NCI-H187 treated with DMSO at 0.1 percent for 48 hours (cell line): ENCODE data around the gene NKD1.

Source experiments
- DNase-seq: peaks from one replicate; lab custom pipeline; 2025; lab: John Stamatoyannopoulos, UW

NKD1 gene

DNA sequence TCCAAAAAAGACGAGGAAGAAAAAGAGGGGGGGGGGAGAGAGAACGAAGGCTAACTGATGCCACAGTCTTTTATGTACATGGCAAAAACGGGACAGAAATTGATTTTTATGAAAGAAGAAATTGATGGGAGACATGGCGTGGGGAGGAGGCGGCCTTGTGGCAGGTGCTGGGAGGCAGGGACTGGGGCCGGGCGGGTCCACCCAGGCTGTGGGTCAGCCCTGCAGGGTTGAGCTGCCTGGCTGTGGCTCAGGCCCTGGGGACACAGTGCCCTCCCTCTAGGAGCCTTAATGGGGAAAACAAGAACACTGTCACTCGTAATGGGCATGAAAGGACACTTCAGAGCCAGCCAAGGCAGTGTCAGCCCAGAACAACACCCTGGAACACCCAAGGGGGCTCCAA, 98.1 kb downstream of the NKD1 start:
- DNase-seq: no peak

DNA sequence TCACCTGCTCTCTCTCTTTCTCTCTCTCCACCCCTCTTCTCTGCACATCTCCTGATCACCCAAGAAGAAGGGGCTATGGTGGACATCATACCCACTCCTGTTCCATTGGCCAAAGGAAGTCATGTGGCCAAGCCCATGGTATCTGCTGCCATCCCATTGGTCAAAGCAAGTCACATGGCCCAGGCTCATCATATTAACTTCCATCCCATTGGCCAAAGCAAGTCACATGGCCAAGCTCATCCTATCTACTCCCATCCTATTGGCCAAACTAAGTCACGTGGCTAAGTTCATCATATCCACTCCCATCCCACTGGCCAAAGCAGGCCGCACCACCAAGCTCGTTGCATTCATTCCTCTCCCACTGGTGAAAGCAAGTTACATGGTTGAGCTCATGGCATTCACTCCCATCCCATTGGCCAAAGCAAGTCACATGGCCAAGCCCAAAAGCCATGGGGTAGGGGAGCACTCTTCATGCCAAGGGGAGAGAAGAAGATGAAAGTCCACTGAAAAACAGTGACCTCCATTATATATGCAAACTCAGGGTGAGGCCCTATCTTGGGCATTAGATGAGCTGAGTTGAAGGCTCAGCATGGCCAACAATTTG, 103.7 kb downstream of the NKD1 start:
- no peak for DNase-seq

DNA sequence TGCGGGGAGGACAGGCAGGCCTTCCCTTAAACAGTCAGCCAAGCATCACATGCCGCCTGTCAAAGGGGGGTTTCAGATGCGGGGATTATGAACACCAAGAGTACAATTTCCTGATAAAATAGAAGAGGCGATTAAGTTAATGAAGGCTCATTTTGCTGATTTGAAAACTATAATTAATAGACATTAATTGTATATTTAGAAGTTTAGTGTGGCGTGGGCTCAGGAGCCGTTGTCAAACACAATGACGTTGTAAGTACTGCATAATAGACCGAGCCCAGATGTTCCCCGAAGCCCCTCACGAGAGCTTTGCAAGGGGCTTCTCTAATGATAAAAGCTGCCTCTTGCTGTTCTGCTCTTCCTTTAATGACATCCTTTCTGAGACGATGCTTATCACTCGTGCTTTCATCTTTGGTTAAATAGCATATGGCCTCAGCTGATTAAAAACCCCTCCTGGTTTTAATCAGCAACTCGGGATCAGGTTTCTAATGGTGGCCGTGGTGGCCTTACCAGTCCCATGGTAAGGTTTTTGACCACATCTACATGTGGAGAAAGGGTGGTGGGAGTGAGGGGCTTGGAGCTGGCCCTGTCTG, 104.7 kb downstream of the NKD1 start:
- DNase-seq: no peak

DNA sequence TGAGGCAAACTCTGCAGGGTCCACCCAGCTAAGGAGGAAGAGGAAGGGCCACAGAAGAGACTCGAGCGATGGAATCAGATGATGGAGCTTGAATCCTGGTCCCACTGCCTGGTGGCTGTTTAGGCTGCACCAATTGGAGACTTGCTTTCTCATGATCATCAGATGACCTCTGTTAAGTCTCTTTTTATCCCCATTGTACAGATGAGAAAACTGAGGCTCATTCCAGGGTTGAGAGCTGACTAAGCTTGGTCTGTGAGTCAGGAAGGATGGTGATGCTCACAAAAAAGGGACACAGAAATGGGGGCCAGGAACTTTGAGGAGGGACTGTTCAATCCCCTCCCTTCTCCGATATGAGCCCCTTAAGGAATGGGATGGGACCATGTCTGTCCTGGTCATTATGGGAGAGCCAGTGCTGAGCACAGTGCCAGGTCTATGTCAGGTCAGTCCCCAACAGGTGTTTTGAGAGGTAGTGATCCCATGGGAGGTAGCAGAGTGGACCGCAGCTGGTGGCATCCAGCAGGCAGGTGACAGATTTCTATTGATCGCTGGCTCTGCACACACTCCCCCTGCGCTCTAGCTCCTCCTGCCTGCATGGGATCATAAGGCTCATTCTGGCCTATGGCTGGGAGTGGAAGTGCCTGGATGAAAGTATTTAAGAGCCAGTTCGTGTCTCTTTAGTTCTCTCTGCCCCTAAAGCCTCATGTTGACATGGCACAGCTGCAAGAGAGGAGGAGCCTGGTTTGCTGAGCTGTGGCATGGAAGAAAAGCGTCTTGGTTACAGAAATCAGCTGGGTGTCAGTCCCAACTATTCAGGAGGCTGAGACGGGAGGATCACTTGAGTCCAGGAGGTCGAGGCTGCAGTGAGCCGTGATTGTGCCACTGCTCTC, 105.7 kb downstream of the NKD1 start:
- DNase-seq: no peak

DNA sequence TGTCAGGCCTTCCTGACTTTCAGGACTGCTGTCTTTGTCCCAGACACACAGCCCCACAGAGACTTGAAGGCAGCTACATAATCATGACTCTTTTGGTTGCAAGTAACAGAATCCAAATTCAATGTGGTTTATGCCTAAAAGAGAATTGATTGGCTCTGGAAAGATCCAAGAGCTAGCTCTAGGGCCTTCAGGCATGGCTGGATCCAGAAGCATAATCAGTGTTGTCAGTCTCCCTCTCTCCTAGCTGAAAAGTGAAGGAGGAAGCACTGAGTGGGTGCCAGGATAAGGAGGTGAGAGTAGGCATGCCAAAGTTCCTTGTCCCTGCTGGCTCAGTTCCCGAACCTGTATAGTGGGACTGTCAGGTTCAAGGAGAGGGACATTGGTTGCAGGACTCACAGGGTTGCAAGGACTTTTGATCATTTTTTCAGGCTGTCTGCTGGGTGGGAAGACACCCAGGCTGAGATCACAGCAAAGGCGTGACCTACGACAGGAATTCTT, 107.4 kb downstream of the NKD1 start:
- DNase-seq: no peak

DNA sequence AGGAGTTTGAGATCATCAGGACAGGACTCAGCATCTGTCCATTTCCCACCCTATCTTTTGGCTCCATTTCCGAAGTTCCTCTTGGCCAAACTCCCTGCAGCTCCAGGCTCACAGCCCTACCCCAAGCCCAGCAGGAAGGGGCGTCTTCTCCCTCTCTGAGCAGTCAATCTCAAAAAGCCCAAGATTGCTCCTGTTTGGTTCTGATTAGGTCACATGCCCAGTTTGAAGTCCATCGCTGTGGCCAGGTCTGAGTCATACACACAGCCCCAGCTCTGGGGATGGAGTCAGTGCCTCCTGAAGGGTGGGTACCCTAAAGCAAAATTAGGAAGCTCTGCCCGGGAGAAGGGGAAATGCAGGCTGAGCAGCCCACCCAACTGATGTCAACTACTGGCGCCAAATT, 109.0 kb downstream of the NKD1 start:
- DNase-seq: no peak

DNA sequence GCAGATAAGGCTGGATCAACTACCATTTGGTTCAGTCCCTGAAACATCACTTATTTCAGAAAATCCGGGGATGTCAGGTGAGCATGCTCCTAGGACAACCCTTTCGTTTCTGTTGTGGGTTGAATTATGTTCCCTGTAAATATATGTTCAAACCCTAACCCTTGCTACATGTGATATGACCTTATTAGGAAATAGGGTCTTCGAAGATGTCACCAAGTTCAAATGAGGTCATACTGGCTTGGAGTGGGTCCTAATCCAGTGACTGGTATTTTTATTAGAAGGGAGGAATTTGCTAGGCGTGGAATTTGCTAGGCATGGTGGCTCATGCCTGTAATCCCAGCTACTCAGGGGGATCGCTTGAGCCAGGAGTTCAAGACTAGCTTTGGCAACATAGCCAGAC, 111.6 kb downstream of the NKD1 start:
- DNase-seq: no peak

DNA sequence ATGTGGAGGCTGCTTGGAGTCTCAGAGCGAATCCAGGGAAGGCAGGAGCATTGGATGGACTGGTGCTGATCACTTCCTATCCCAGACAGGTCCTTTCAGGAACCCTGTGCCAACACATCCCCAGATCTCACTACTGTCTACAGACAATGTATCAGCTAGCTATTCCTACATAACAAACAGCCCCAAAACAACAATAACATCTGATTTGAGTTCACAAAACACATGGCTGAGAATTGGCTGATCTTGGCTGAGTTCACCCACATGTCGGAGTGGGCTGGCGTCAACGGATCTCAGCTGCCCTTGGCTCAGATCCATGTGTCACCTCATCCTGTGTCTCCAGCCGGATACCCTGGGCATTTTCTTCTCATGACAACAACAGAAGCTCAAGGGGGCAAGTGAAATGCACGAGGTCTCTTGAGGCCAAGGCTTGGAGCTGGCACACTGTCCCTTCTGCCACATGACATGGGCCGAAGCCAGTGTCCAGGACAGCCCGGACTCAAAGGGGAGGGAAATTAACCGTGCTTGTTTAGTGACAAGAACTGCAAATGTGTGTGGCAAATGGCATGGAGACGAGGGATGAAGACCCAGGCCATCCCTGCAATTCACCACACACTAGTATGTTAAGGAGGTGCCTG, 114.2 kb downstream of the NKD1 start:
- DNase-seq: no peak

DNA sequence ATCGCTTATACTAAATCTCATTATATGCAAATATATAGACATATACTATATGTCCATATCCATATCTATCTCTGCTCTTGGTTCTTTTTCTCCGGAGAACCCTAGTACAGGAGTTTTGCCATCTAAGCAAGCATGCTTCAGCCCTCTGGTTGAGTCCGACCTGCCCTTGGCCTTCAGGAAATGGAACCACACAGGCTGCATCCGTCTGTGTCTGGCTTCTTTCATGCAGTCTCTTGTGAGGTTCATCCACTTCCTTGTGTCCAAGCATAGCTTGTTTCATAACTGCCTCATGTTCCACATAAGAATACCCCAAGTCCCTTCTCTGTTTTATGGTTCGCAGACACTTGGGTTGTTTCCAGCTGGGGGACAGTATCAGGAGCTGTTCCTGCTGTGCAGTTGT, 116.1 kb downstream of the NKD1 start:
- no peak for DNase-seq

DNA sequence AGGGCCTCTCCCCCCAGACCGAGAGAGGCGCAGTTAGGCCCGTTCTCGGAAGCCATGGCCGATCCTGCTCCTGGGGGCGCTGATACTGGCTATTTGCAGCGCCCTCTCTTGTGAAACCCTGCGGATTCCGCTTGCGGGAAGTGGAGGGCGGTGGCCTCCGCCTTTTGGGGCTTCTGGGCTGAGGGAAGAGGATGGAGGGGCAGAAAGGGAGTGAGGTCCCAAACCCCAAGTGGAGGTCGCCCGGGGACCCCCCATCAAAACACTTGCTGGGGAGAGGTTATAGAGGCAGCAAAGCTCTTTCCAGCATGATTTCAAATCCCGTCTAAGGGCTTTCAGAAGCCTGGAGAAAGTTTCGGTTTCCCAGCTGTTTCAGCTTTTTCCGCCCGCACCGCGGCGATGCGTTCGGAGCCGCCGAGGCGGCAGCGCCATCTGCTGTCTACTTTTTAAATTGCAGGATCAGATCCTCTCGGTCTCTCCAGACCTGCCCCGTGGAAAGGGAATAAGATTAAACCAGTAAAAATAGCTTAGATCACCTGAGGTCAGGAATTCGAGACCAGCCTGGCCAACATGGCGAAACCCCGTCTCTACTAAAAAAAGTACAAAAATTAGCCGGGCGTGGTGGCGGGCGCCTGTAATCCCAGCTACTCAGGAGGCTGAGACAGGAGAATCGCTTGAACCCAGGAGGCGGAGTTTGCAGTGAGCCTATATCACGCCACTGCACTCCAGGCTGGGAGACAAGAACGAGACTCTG, 117.1 kb downstream of the NKD1 start:
- DNase-seq: no peak

DNA sequence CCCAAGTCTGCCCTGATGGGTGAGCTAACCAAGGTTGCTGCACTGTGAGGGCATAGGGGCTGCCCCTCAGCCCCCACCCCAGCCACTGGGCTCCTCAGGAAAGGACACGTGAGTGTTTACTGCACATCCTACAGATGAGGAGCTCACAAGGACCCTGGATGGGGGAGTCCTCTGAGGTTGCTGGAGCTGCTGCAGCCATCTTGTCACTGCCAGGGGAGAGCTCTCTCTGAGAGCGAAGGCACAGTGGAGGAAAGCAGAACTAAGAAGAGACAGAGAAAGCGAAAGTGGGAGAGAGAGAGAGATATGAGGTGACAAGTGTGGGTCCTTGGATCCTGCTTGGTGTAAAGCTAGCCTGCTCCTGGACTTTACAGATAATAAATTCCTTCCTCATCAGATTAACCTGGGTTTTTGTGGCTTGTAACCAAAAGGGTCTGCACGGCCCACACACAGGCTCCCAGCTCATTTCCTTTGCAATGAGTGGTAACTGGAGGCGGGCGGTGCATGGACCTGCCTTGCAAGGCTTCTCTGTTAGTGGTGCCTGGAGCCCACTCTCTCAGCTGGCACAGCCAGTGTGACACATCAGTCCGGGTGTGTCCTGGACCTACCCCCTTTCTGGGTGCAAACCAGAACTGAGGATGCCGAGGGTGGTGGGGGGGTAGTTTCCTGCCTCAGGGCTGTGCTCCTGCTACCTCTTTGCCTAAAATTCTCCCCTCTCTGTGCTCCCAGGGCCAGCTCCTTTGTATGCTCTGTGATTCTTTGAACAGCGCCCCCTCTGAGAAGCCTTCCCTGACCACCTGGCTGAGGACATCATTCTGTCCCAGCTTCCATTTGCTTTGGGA, 118.7 kb downstream of the NKD1 start:
- no peak for DNase-seq

DNA sequence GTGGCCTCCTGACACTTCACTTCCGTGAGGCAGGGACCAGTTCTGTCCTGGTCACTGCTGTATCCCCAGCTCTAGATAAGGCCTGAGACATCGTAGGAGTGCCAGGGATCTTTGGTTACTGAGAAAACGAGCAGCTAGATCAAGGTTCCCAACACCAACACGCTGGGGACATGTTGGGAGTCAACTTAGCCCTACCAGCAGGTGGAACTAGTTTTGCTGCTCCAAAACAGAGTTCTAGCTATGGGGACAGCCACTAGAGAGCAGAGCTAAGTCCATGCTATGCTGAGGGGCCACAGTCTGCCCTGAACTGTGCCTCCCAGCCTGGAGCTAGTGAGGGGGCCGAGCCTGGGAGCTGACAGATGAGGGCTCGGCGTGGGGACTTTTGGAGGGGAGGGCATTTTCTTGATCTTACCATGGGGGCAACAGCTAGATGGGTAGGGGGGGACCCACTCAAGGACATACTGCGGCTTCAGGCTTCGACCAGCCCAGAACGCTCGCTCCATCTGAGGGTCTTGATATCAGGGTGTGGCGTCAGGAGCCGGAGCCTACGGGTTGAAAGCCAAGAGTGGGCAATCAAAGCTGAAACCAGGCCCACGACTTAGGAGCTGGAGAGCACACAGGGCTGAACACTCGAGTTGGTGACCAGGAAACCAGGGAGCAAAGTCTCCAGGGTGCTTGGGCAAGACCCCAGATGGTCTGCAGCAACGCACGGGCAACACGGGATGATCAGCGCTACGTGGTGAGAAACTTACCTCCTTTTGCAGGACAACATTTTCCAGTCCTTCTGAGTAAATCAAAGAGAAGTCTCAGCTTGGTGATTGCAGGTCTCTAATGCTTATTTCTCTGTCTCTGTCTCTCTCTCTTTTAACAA, 119.5 kb downstream of the NKD1 start:
- no peak for DNase-seq

DNA sequence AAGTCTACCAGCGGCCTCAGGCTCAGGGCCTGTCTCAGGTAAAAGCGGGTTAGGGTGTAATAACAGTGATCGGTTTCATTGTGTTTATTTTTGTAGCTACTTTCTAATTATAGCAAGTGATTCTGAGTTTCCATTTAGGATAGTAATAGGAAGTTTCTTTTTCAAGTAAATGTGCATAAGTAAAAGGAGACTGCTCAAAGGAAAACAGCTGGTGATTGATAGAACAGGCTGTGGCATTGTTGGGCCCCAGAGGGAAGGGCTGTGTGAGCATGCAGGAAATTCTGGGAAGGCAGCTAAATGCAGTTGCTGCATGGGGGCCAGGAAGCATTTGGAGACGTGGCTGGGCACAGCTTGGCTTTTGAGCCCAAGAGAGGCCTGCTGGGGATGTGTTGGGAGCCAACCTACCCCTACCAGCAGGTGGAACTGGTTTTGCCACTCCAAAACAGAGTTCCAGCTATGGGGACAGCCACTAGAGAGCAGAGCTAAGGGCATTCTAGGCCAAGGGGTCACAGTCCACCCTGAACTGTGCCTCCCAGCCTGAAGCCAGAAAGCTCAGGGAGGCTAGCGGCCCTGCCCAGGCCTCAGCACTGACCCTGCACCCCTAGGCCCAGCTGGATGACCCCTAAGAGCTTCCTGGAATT, 120.3 kb downstream of the NKD1 start:
- no peak for DNase-seq

DNA sequence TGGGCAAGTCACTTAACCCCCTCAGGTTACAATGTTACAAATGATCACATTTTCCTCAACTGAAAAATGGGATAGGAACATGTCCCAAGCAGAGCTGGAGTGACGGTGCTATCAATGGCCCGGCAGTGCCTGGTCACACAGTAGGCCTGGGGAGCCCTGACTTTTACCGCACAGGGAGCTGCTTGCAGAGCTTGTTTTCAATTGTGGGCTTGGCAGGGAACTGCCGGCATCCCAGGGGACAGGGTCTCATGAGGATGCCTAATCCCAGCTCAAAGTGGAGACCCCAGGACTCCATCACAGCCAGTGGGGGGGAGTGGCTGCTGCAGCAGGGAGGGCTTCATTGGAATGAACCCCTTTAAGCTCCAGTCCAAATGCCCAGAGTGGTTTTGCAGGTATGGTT, 121.5 kb downstream of the NKD1 start:
- DNase-seq: no peak

DNA sequence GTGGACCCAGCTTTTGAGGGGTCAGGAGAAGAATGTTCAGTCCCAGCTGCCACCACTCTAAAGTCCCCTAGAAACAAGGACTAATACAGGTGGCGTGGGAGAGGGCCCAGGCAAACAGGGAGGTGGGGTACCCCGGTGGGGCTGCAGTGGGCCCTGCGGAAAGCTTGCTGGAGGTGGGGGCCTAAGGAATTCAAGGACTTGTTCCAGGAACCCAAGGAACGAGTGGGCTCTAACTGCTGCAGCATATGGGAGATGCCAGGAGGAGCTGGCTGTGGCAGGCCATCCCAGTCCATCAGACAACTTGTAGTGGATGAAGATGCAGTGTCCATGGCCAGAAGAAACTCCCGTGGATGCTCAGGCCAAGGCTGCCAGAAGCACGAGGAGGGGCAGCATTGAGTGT, 122.3 kb downstream of the NKD1 start:
- no peak for DNase-seq

DNA sequence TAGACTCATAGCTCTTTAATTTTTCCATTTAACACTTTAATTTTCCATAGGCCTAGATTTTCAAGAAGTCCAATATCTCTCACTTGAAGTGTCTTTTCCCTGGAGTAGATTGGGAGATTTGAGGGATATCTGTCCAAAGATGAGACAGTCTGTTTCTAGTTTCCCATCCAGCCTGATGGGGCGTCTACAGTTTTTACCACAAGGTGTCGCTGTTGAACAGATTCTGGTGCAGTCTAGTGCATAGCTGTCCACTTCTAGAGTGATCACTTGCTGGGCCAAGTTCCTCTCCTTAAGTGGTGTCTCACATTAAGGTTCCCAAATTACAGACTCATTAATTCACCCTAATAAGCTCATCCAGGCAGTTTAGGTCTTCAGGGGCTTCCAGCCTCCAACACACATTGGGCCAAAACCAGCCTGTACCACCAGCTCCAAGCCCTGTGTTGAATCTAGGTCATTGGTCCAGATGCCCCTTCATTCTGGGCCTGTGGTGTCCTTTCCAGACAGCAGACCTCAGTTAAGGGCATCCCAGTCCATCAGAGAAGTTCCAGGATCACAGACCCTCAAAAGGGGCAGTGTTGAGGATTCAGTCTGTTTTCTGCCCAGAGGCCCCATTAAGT, 123.6 kb downstream of the NKD1 start:
- no peak for DNase-seq

DNA sequence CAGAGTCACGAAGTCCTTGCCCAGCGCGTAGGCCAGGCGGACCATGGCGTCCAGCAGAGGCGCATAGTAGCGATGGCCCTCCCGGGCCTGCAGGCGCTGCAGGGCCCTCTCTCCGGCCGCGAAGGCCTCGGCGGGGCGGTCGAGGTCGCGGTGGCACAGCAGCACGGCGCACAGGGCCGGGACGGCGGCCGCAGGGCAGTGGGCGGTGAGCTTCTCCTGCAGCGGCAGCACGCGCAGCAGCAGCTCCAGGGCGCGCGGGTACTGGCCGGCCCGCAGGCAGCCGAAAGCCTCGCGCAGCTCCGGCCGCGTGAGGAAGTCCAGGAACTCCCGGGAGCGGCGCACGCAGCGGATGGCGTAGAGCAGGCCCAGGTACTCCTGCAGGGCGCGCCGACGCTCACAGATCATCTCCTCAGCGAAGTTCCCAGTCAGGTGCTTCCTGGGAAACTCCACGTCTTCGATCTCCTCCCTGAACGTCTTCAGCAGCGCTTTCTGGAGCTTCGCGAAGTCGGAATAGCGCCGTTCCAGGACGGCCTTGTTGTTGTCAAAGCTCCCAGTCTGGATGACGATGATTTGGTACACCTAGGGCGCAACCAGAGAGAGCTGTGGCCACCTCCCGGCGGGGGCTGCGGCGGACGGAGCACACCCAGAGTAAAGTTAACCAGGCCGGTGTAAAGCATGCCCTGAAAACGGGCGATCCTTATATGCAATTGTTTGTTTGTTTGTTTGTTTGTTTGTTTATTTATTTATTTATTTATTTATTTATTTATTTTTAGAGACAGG, 125.5 kb downstream of the NKD1 start:
- DNase-seq: no peak

DNA sequence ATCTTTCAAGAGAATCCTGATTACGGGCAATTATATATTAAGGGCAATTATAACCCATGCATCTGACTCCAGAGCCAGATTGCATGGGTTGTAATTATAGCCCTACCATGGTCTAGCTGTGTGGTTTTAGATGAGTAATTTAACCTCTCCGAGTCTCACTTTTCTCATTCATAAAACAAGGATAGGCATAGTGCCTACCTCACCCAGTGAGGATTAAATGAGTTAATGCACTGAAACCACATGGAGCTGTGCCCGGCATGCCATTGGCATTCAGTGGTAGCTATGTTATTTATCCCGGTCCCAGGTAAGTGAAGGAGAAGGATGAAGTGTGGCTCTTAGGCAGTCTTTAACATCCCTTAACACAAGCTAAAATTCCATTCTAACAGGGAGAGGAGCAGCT, 126.6 kb downstream of the NKD1 start:
- DNase-seq: no peak
